ENCODE data around the gene SNX30. TPM values are rescaled to one million over a fixed set of nuclear protein-coding genes. Genes with fewer than 3 reads are reported as not detected.

Gene SNX30
- total RNA-seq, 1 experiment from 2014 or later: 12.7 TPM

- Histone ChIP-seq H3K27ac (ENCODE audit: low read depth, low read length) (no peak overlapping the region), H3K9me3 (ENCODE audit: control insufficient read depth in 1 of 2, insufficient read depth in 1 of 2, low read depth in 1 of 2, low read length in 2 of 2) (no peaks in the 10 kb centered on the region), H3K9me2 (ENCODE audit: insufficient read depth) (no peaks in the 10 kb centered on the region), H3K27me3 (ENCODE audit: insufficient read depth, low read length) (no peaks in the 10 kb centered on the region), H3K36me3 (ENCODE audit: control insufficient read depth in 1 of 2, insufficient read depth in 2 of 2, low read length in 2 of 2) (no peaks in the 10 kb centered on the region), H3K4me2 (ENCODE audit: low read length) (no peak overlapping the region), H3K4me3 (replicated peaks in 1 of 2; ENCODE audit: low read depth in 1 of 2, low read length in 2 of 2) (no peak overlapping the region), H2AFZ (ENCODE audit: low read depth, low read length, poor library complexity, severe bottlenecking) (no peak overlapping the region), H3K79me2 (ENCODE audit: insufficient read depth, low read length) (no peaks in the 10 kb centered on the region), H3K4me1 (ENCODE audit: control insufficient read depth in 1 of 2, insufficient read depth in 2 of 2, low read length in 2 of 2) (no peaks in the 10 kb centered on the region), H3K9ac (ENCODE audit: low read length) (no peak overlapping the region), H4K20me1 (ENCODE audit: insufficient read depth) (no peaks in the 10 kb centered on the region)
- intact Hi-C loops (cut with micrococcal nuclease): no loop called here
- POLR2A ChIA-PET: no interaction called here
- no TSS peak for BruUV-seq (replicated peaks)
- RAD21 ChIA-PET (ENCODE audit: low non-redundant PET in 1 of 2, low total read pairs in 2 of 2, uncharacterized antibody in 2 of 2, unreplicated experiment in 2 of 2): no interaction called here
- no peak for DNase-seq (ENCODE audit: low read depth, low spot score)
- ATAC-seq: no peak
- CTCF ChIA-PET: no interaction called here
- TF ChIP-seq CBX3 (IDR thresholded peaks at IDR 0.05; ENCODE audit: low read depth) (no peak), EZH2 (IDR thresholded peaks at IDR 0.05) (no peak), EZH2phosphoT487 (IDR thresholded peaks at IDR 0.05; ENCODE audit: borderline replicate concordance) (no peak), ZBTB33 (IDR thresholded peaks at IDR 0.05; ENCODE audit: extremely low read depth, insufficient replicate concordance, low read length) (no peak), EGR1 (IDR thresholded peaks at IDR 0.05; ENCODE audit: low read depth) (no peak), POLR2A (IDR thresholded peaks at IDR 0.05; ENCODE audit: borderline replicate concordance, extremely low read depth, insufficient read depth, insufficient read length) (no peak), ATF3 (IDR thresholded peaks at IDR 0.05) (no peak), SP1 (IDR thresholded peaks at IDR 0.05; ENCODE audit: low read depth) (no peak)
- TF ChIP-seq, protein P1, sequence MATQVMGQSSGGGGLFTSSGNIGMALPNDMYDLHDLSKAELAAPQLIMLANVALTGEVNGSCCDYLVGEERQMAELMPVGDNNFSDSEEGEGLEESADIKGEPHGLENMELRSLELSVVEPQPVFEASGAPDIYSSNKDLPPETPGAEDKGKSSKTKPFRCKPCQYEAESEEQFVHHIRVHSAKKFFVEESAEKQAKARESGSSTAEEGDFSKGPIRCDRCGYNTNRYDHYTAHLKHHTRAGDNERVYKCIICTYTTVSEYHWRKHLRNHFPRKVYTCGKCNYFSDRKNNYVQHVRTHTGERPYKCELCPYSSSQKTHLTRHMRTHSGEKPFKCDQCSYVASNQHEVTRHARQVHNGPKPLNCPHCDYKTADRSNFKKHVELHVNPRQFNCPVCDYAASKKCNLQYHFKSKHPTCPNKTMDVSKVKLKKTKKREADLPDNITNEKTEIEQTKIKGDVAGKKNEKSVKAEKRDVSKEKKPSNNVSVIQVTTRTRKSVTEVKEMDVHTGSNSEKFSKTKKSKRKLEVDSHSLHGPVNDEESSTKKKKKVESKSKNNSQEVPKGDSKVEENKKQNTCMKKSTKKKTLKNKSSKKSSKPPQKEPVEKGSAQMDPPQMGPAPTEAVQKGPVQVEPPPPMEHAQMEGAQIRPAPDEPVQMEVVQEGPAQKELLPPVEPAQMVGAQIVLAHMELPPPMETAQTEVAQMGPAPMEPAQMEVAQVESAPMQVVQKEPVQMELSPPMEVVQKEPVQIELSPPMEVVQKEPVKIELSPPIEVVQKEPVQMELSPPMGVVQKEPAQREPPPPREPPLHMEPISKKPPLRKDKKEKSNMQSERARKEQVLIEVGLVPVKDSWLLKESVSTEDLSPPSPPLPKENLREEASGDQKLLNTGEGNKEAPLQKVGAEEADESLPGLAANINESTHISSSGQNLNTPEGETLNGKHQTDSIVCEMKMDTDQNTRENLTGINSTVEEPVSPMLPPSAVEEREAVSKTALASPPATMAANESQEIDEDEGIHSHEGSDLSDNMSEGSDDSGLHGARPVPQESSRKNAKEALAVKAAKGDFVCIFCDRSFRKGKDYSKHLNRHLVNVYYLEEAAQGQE (IDR thresholded peaks at IDR 0.05; ENCODE audit: low read depth): no peak
These were observed 72.1 kb downstream of the SNX30 start for GRCh38 chr9:112822618-112823017.
